HG03135 (cell line): ENCODE data around the gene PPP1R14B.

Experiments
- ATAC-seq: cut with Tn5 transposase; IDR thresholded peaks from one replicate; pipeline ENCODE4 v1.9.1; 2021; ENCODE audit warnings: mild to moderate bottlenecking, moderate library complexity; ENCODE audit not compliant: unreplicated experiment

The PPP1R14B gene

GRCh38 chr11:64246871-64247728, at the start of gene PPP1R14B:
PPP1R14B (minus strand) TSS chr11:64246943; CDS start chr11:64246673, 270 bp downstream.
- ATAC-seq: peak; percentile 33

GRCh38 chr11:64296236-64296635, 49.5 kb upstream of the PPP1R14B start:
- ATAC-seq: no peak

- ATAC-seq: no peak
Measured at GRCh38 chr11:64295760-64296159, 49.0 kb upstream of the PPP1R14B start.

GRCh38 chr11:64294774-64295173, 48.0 kb upstream of the PPP1R14B start:
- no peak for ATAC-seq

GRCh38 chr11:64292460-64293254, 45.9 kb upstream of the PPP1R14B start:
- ATAC-seq: no peak

GRCh38 chr11:64291752-64292459, 45.2 kb upstream of the PPP1R14B start:
- no peak for ATAC-seq

GRCh38 chr11:64291262-64291751, 44.6 kb upstream of the PPP1R14B start, which contains the start of gene KCNK4:
KCNK4 (plus strand) TSS chr11:64291302; CDS start chr11:64293019, 1,717 bp downstream.
- ATAC-seq: no peak

GRCh38 chr11:64290352-64291261, 43.9 kb upstream of the PPP1R14B start:
- ATAC-seq: no peak

GRCh38 chr11:64289002-64289564, 42.3 kb upstream of the PPP1R14B start:
- ATAC-seq: no peak

- no peak for ATAC-seq
Measured at GRCh38 chr11:64288353-64288750, 41.6 kb upstream of the PPP1R14B start.

- no peak for ATAC-seq
Measured at GRCh38 chr11:64287676-64288352, 41.1 kb upstream of the PPP1R14B start.

- ATAC-seq: no peak
Measured at GRCh38 chr11:64286801-64287159, 40.0 kb upstream of the PPP1R14B start.

GRCh38 chr11:64285885-64286800, 39.4 kb upstream of the PPP1R14B start:
- ATAC-seq: no peak

- peak; percentile 58 for ATAC-seq
Measured at GRCh38 chr11:64284962-64285884, 38.5 kb upstream of the PPP1R14B start, which contains the start of gene GPR137. GPR137 (plus strand) TSS chr11:64285848; CDS start chr11:64286525, 677 bp downstream.

GRCh38 chr11:64284048-64284961, 37.6 kb upstream of the PPP1R14B start, which contains the start of gene BAD:
BAD (minus strand) TSS chr11:64284665; CDS start chr11:64284368, 297 bp downstream.
- ATAC-seq: peak; percentile 62

- no peak for ATAC-seq
Measured at GRCh38 chr11:64283092-64283491, 36.3 kb upstream of the PPP1R14B start.
